Glomerular endothelial cell (primary cell): ENCODE data around the gene SNAPC1. TPM values are rescaled to one million over a fixed set of nuclear protein-coding genes. Genes with fewer than 3 reads are reported as not detected.
"Not testable (repeated sequence)": the region's sequence is repeated elsewhere in the genome, so short reads cannot be mapped to it uniquely, and the experiment has no call there.

Source experiments
- DNase-seq: peaks from one replicate; pipeline ENCODE4 v3.0.0-alpha.2; 2011; ENCODE audit warnings: low read depth, low spot score; ENCODE audit errors: extremely low read depth
- total RNA-seq: library from RNA; depleted of rRNA; stranded (reverse); fragments of >200 nt; gene quantifications from 2 replicates; pipeline ENCODE4 v1.2.3, GENCODE V29; 2015

SNAPC1 gene, protein sequence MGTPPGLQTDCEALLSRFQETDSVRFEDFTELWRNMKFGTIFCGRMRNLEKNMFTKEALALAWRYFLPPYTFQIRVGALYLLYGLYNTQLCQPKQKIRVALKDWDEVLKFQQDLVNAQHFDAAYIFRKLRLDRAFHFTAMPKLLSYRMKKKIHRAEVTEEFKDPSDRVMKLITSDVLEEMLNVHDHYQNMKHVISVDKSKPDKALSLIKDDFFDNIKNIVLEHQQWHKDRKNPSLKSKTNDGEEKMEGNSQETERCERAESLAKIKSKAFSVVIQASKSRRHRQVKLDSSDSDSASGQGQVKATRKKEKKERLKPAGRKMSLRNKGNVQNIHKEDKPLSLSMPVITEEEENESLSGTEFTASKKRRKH
- 9.7 and 12.1 TPM in 2 replicates for total RNA-seq

DNA sequence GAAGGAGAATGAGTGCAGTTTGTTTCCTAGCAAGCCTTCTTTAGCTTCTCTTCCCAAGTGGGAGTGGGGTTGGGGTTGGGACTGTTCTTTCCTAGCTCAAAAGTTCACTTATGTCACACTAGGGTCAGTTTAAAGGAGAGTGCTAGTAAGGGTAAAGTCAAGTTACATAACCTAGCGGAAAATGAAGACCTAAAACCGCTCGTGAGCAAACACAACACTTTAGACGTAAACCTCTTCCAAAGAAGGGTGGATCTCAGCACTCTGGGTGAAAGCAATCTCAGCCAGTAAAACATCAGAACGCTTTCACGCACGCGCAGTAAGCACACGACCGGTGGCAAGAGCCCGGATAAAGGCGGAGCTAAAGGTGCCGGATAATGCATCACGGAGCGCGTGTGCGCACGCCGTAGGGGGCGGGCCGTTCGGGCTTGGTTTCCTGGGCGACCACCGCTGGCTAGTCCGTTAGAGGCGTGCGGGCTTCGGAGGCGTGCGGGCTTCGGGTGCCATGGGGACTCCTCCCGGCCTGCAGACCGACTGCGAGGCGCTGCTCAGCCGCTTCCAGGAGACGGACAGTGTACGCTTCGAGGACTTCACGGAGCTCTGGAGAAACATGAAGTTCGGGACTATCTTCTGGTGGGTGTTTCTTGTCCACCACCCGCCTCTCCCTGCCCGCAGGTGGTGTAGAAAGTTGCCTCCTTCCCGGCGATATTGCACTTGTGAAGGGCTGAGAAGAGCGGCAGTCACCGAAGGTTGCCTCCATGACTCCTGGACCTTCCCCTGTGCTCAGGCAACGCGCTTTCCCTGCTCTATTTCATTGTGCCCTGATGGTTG is at the start of gene SNAPC1:
TSS of gene SNAPC1 (plus strand) at position 462 of the 828 bp plus-strand sequence. CDS start at position 503, 41 bp downstream.
- peak; percentile 92 for DNase-seq

DNA sequence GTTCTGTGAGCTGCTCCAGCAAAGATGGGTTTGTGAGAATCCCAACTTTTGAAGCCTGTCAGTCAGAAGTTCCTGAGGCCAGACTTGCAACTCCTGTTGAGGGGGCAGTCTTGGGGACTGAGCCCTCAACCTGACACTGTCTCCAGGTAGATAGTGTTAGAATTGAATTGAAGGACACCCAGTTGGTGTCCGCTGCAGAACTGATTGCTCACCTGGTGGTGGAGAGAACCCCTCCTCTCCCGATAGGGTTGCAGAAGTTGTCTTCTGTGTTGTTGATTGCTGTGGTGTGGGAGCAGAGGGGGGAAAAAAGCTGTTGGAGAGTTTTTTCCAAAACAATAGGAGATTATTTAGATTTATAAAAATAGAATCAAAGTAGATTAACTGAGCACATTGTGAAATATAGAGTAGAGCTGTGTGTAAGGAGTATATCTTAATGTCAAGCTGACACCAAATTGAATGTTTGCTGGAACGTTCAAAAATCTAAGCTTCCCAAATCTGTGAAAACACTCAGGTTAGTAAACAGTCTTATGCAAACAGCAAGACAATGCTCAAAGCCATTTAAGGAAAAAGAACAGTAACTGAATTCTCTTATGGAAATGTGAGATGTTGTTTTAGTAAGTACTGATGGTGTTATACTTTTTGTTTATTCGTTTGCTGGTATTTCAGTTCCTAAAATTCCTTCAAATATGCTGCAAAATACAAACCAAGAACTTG is 48.3 kb upstream of the SNAPC1 start:
- DNase-seq, result no peak

DNA sequence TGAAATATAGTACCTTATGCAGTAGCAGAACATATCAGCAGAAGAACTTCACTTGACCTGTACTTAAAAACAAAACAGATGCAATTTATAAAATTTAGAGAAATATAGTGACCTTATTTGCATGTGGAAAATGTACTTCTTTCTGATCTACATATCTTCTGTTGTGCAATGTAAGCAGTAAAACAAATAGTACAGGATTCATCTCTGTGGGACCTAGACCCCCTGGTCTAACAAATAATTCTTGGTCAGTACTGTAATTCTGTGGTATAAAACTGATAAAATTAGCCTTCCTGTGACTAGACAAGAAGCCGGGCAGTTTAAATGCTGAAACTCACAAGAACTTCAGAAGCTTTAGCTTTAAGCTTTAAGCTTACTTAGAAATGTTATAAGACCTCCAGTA is 45.3 kb upstream of the SNAPC1 start:
- no peak for DNase-seq

DNA sequence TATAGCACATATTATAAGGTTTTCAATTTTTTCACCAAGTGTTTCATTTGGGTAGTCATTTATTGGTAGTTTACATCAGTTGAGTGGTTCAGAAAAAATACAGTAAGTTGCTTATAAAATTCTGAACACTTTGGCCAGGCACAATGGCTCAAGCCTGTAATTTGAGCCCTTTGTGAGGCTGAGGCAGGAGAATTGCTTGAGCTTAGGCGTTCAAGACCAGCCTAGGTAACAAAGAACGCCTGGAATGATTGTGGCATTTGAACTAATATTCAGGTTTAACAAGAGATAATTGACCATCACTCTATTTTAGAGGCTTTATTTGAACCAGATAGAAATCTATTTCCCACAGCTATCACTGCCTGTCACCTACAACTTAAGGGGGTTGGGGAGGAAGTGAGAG is 44.2 kb upstream of the SNAPC1 start:
- no peak for DNase-seq

DNA sequence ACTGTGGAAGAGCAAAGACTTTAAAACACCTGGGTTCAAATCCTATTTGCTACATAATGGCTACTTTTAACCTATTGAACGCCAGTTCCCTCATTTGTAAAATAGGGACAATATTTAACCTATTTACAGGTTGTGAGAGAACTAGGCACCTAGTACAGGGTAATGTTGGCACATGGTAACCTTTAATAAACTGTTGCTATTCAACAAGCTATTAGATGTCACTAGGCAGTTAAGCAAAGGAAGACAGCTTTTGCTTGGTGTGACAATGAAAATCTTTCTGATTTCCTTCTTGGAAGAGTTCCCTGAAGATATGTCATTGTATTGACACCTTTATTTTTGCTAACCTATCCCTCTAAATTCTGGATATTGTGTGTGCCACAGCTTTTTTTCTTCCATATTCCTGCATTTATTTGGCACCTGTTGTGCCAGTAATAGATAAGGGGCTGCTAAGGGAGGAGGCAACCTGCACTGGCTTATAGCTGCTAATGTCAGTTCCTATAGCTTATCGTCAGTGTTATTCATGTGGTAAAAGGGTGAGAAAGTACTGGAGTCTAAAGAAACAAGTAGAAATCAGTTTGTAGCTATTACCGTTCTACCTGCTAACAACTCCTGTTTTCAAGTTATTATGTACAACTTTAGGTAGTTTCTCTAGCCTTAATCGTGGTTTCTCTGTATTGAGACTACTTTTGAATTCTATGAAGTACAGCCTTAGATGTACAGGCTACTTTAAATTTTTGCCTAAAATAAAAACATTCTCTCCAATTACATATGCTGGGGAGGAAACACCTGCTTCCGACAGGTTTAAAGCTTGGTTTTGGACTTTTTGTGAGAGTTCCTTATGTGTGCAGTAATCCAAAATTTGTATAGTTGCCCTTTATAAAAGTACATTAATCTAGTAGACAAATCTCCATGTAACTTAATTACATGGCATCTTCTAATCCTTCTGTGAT is 42.6 kb upstream of the SNAPC1 start:
- DNase-seq, result no peak

DNA sequence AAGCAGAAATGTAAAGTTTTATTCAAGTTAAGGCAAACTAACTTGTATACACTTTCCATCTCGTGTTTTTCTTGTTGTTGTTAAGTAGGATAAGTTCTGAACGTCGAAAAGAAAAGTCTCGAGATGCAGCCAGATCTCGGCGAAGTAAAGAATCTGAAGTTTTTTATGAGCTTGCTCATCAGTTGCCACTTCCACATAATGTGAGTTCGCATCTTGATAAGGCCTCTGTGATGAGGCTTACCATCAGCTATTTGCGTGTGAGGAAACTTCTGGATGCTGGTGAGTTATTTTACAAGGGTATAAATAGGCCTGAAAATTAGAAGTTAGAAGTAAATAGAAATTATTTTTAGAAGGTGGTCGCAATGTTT is 41.9 kb upstream of the SNAPC1 start:
- DNase-seq, result no peak

DNA sequence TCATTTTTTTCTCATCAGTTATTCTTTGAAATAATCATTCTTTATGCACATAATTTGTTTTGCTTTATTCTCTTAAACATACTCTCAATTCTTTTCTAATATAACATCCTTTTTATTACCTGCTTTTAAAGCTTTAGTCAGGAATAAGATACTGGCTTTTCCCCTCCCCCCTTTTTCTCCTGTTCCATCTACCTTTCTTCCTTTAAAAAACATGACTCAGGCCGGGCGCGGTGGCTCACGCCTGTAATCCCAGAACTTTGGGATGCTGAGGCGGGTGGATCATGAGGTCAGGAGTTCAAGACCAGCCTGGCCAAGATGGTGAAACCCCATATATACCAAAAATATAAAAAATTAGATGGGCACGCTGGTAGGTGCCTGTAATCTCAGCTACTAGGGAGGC is 41.5 kb upstream of the SNAPC1 start:
- DNase-seq, result no peak

DNA sequence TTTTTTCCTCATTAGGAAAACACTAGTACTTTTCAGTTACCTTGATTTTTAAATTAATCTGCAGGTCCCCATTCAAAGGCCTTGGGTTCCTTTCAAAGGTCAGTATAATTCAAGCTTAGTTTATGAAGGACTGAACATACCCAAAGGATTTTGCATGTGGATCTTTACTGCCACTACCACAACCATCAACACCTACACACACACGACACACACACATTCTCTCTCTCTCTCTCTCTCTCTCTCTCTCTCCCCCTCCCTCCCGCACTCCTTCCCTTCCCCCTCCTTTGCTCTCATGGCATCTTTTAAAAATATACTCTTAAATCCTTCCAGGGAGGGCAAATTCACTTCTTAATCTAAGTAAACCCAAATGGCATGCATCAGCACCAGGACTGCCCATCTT is 38.1 kb upstream of the SNAPC1 start:
- DNase-seq, result no peak

DNA sequence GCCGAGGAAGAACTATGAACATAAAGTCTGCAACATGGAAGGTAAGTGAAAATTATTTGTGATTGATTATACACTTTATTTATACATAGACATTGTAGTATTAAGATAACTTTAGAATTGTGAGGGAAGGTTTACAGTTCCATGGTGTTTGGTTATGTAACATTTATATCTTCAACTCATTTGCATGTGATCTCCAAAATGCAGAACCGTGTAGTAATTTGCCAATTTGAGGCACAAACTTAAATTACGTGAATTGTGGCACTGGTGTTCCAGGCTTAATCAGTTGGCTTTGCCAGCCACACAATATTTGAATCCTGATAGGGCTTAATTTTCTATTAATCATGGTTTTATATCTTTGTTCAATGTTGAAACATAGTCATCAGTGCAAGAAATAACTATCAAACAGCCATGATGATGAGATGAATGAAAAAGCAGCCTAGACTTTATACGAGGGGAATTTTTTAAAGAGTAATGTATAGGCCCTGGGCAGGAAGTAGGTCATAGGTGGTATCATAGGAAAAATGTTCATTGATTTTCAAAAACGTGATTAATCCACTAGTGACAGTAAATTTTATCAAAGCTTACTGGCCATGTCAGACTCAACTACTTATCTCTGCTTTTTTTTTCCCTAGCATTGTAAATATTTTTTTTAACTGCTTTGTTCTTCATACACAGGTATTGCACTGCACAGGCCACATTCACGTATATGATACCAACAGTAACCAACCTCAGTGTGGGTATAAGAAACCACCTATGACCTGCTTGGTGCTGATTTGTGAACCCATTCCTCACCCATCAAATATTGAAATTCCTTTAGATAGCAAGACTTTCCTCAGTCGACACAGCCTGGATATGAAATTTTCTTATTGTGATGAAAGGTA is 35.2 kb upstream of the SNAPC1 start:
- no peak for DNase-seq

DNA sequence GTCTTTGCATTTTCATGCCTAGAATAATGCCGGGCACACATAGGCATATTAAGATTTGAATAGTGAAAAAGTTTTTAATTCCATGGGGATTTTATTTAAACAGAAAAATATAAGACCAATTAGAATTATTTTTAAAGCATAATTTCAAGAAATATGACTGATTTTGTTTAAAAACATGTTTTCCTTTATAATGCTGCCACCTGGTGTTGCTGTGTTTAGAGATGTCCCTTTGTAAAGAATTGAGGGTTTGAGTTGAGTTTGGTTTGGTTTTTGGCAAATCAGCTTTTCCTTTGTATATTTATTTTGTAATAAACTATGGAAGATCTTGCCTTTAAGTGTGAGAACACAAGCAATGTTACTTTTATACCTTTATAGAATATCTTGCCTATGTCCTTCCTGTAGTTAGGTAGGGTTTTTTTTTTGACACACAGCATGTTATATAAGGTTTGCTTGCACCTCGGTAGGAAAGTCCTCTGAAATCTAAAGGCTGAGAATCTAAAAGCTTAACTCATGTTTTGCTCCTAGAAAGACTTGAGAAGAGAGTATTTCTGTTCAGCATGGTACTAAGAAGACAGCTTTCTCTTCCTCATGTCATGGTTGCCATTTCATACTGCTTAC is 31.4 kb upstream of the SNAPC1 start:
- no peak for DNase-seq

DNA sequence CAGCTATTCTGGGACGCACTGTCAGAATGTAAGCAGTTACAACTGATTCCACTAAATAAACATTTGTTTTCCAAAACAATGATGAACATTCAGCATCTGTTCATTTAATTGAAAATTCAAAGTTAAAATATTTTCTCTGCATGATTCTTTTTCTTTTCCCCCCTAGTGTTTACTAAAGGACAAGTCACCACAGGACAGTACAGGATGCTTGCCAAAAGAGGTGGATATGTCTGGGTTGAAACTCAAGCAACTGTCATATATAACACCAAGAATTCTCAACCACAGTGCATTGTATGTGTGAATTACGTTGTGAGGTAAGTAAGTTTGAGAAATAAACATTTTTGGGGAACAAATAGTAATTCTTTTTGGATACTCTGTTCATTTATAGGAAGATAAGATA is 28.2 kb upstream of the SNAPC1 start:
- no peak for DNase-seq

DNA sequence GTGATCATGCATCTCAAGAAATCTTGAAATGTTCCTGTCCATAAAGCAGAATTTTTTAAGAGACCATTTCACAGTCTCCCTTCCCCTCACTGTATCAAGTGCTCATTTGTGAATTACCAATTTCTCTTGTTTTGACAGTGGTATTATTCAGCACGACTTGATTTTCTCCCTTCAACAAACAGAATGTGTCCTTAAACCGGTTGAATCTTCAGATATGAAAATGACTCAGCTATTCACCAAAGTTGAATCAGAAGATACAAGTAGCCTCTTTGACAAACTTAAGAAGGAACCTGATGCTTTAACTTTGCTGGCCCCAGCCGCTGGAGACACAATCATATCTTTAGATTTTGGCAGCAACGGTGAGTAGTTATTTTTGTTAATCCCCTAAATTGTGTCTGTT is 25.5 kb upstream of the SNAPC1 start:
- DNase-seq, result no peak

DNA sequence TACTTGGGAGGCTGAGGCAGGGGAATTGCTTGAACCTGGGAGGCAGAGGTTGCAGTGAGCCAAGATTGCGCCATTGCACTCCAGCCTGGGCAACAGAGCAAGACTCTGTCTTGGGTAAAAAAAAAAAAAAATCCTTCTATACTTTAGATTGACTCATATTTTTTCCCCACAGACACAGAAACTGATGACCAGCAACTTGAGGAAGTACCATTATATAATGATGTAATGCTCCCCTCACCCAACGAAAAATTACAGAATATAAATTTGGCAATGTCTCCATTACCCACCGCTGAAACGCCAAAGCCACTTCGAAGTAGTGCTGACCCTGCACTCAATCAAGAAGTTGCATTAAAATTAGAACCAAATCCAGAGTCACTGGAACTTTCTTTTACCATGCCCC is 24.3 kb upstream of the SNAPC1 start:
- no peak for DNase-seq

DNA sequence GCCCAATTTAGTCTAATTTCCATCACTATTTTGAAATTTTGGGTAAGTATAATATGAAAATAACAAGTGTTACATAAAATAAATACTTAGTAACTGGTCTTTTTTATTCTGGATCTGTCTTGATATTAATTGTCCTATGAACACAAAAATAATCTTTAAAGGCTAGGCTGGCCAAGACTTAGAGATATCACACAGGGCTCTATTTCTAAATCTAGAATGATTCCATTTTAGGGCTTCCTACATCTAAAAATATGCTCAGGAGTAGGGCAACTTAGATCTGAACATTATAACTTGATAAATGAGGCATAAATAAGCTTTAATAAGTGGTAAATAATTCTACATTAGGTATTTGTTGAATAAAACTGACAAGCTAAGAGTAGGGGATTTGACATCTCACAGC is 23.1 kb upstream of the SNAPC1 start:
- no peak for DNase-seq

DNA sequence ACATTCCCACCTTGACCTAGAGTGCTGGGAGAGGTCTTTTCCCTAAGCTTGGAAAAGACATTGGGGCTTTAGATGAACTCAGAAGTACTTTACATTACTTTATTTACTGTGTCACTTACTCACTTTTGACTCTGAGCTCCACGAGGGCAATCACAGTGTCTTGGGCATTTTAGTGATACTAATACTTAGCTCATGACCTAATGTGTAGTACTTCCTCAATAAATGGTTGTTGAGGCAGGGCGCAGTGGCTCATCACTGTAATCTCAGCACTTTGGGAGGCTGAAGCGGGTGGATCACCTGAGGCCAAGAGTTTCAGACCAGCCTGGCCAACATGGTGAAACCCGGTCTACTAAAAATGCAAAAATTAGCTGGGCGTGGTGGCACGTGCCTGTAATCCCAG is 19.8 kb upstream of the SNAPC1 start:
- no peak for DNase-seq

DNA sequence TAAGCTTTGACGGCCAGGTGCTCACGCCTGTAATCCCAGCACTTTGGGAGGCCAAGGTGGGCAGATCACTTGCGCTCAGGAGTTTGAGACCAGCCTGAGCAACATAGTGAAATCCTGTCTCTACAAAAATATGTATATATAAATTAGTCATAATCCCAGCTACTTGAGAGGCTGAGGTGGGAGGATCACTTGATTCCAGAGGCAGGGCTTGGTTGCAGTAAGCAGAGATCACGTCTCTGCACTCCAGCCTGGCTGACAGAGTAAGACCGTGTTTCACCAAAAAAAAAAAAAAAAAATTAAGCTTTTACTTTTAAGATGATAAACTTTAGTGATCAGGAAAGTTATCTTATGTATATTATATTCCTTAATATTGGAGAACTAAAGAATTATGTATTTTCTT is 18.0 kb upstream of the SNAPC1 start:
- DNase-seq, result no peak

DNA sequence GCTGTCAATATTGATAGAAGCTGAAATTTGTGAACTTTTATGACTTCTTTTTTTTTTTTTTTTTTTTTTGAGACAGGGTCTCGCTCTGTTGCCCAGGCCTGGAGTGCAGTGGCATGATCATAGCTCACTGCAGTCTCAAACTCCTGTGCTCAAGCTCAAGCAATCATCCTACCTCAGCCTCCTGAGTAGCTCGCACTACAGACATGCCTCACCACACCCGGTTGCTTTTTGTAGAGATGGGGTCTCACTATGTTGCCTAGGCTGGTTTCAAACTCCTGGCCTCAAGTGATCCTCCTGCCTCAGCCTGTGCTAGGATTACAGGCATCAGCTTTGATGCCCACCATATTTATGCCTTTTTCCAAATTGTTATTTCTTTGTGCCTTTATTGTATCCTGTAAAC is 15.9 kb upstream of the SNAPC1 start:
- DNase-seq, result not testable (repeated sequence)

DNA sequence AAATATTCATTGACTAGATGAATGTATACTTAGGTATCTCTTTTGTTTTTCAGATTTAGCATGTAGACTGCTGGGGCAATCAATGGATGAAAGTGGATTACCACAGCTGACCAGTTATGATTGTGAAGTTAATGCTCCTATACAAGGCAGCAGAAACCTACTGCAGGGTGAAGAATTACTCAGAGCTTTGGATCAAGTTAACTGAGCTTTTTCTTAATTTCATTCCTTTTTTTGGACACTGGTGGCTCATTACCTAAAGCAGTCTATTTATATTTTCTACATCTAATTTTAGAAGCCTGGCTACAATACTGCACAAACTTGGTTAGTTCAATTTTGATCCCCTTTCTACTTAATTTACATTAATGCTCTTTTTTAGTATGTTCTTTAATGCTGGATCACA is 15.3 kb upstream of the SNAPC1 start:
- DNase-seq, result no peak

DNA sequence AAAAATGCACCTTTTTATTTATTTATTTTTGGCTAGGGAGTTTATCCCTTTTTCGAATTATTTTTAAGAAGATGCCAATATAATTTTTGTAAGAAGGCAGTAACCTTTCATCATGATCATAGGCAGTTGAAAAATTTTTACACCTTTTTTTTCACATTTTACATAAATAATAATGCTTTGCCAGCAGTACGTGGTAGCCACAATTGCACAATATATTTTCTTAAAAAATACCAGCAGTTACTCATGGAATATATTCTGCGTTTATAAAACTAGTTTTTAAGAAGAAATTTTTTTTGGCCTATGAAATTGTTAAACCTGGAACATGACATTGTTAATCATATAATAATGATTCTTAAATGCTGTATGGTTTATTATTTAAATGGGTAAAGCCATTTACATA is 14.9 kb upstream of the SNAPC1 start:
- no peak for DNase-seq
